Activated CD4-positive, alpha-beta T cell treated with anti-CD3 and anti-CD28 coated beads, Interleukin-2, amount 10 ng/mL, durations not matched to agents 7 days and 5 days (primary cell): ENCODE results near the gene TAF12. TPM values are rescaled to one million over a fixed set of nuclear protein-coding genes. Genes with fewer than 3 reads are reported as not detected.
"Not testable (repeated sequence)": the region's sequence is repeated elsewhere in the genome, so short reads cannot be mapped to it uniquely, and the experiment has no call there.

ENCODE experiments used
- CTCF ChIA-PET: fragments of 350-600 bp; sonication (Branson Sonifier 250); formaldehyde crosslinking; loops from one replicate; lab custom pipeline; 2021; ENCODE audit warnings: antibody characterized with exemption; lab: Charles Lee
- POLR2A ChIA-PET: fragments of 350-600 bp; sonication (Branson Sonifier 250); formaldehyde crosslinking; loops from one replicate; lab custom pipeline; 2021; ENCODE audit warnings: antibody characterized with exemption; lab: Charles Lee
- DNase-seq: peaks from one replicate; pipeline ENCODE4 v3.0.0-alpha.2; 2020
- H3K27ac Mint-ChIP-seq: one replicate; pipeline ENCODE4 v1.8.0; 2021; ENCODE audit warnings: mild to moderate bottlenecking, moderate library complexity, mixed read lengths
- H3K27me3 Mint-ChIP-seq: one replicate; pipeline ENCODE4 v1.8.0; 2021; ENCODE audit warnings: mixed read lengths
- H3K36me3 Mint-ChIP-seq: one replicate; pipeline ENCODE4 v1.8.0; 2021; ENCODE audit warnings: low read depth, mixed read lengths
- H3K4me1 Mint-ChIP-seq: one replicate; pipeline ENCODE4 v1.8.0; 2021; ENCODE audit warnings: mixed read lengths
- H3K4me3 Mint-ChIP-seq: one replicate; pipeline ENCODE4 v1.8.0; 2021; ENCODE audit warnings: mild to moderate bottlenecking, moderate library complexity, mixed read lengths
- H3K9me3 Mint-ChIP-seq: one replicate; pipeline ENCODE4 v1.8.0; 2021; ENCODE audit warnings: mixed read lengths
- total RNA-seq, 2 experiments: library from RNA; stranded (reverse); gene quantifications; one replicate each; pipeline ENCODE4 v1.2.3, GENCODE V29; 2021

The TAF12 gene
- total RNA-seq, 2 experiments from 2014 or later = 31.0 to 40.4 TPM

DNA sequence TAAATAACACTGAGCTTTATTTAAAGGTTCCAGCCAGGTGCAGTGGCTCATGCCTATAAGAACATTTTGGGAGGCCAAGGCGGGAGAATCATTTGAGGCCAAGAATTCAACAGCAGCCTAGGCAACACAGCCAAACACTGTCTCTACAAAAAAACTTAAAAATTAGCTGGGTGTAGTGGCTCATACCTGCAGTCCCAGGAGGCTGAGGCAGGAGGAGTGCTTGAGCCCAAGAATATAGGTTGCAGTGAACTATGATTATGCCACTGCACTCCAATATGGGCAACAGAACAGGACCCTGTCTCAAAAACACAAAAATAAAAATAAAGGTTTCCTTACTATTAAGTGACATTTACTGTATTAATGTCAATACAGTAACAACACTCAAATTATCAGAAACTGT, 2.1 kb downstream of the TAF12 start:
- Mint-ChIP-seq H3K9me3 (no peaks in the 10 kb centered on the region), H3K4me1 (peaks cover 33% of the 10 kb centered on the region), H3K36me3 (peaks cover 8% of the 10 kb centered on the region), H3K27me3 (no peaks in the 10 kb centered on the region), H3K27ac (peak overlapping the region; percentile 98), H3K4me3 (peak overlapping the region; percentile 93)
- CTCF ChIA-PET = interaction anchor here (0.9 to 4.1 kb wide), 3 partner anchors 9 to 95 kb away, joined by 3 to 24 read pairs (median 3); partner anchors contain the start of gene YTHDF2
- DNase-seq = peak; percentile 57
- POLR2A ChIA-PET = interaction anchor here (1.2 kb wide), 1 partner anchor 61 kb away, joined by 4 read pairs; no protein-coding TSS in a partner anchor

- CTCF ChIA-PET = interaction anchor here (0.6 to 1.3 kb wide), 2 partner anchors 10 to 123 kb away, joined by 3 to 4 read pairs; partner anchors contain the start of gene TAF12
- no peak for DNase-seq
- peaks cover 7% of the 10 kb centered on the region for H3K4me1 Mint-ChIP-seq
- H3K27me3 Mint-ChIP-seq = no peaks in the 10 kb centered on the region
- H3K36me3 Mint-ChIP-seq = peaks cover 4% of the 10 kb centered on the region
- H3K27ac Mint-ChIP-seq = peak overlapping the region; percentile 22
- POLR2A ChIA-PET = interaction anchor here (0.6 kb wide), 1 partner anchor 18 kb away, joined by 3 read pairs; no protein-coding TSS in a partner anchor
- no peaks in the 10 kb centered on the region for H3K9me3 Mint-ChIP-seq
- H3K4me3 Mint-ChIP-seq = no peak overlapping the region
Measured at GRCh38 chr1:28632560-28632959, 10.3 kb downstream of the TAF12 start.

GRCh38 chr1:28631713-28632112, 11.2 kb downstream of the TAF12 start:
- Mint-ChIP-seq H3K27ac (no peak overlapping the region), H3K9me3 (no peaks in the 10 kb centered on the region), H3K36me3 (peaks cover 4% of the 10 kb centered on the region), H3K4me3 (no peak overlapping the region), H3K4me1 (peaks cover 7% of the 10 kb centered on the region), H3K27me3 (no peaks in the 10 kb centered on the region)
- DNase-seq = no peak
- CTCF ChIA-PET = interaction anchor here (0.6 to 1.1 kb wide), 5 partner anchors 8 to 564 kb away, joined by 3 read pairs; no protein-coding TSS in a partner anchor
- POLR2A ChIA-PET = no interaction called here

DNA sequence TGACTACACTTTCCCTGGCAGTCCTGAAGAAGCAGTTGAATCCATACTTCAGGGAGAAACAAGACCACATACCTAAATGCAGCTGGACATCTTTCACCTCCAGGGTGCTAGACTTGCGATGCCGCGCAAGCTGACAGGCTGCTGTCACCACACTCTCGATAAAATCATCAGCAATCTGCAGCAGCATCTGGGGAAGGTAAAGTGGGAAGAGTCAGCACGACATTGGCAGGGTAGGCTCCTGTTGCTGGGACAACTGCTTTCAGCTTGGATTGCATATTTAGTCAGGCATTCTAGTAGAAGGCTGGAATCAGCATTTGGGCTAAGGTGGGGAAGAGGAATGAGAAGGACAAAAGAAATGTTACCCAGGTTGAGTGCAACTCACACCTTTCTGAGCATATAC, 29.7 kb downstream of the TAF12 start:
- H3K36me3 Mint-ChIP-seq = peaks cover 29% of the 10 kb centered on the region
- no peak overlapping the region for H3K4me3 Mint-ChIP-seq
- no peak for DNase-seq
- no peaks in the 10 kb centered on the region for H3K9me3 Mint-ChIP-seq
- H3K4me1 Mint-ChIP-seq = no peaks in the 10 kb centered on the region
- CTCF ChIA-PET = interaction anchor here (0.6 kb wide), 1 partner anchor 17 kb away, joined by 5 read pairs; no protein-coding TSS in a partner anchor
- POLR2A ChIA-PET = no interaction called here
- no peak overlapping the region for H3K27ac Mint-ChIP-seq
- no peaks in the 10 kb centered on the region for H3K27me3 Mint-ChIP-seq

DNA sequence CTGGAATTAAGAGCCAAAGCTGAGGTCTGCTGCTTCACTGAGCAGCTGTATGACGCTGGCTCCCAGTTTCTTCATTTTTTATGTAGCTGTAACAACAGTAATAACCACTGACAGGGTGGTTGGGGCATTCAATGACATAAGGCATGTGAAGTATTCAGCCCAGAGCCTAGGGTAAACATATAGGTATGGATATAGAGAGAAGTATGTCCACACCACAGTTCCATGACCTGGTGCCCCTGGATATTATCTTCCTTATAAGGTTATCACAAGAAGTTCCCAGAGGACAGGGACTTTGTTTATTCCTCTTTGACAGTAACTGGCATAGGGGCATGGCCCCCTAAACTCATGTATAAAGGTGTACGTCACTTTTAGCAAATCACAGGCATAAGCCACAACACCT, 36.1 kb downstream of the TAF12 start:
- POLR2A ChIA-PET = no interaction called here
- DNase-seq = no peak
- Mint-ChIP-seq H3K36me3 (peaks cover 16% of the 10 kb centered on the region), H3K4me1 (peaks cover 7% of the 10 kb centered on the region), H3K27ac (no peak overlapping the region), H3K9me3 (no peaks in the 10 kb centered on the region), H3K4me3 (no peak overlapping the region), H3K27me3 (no peaks in the 10 kb centered on the region)
- CTCF ChIA-PET = interaction anchor here (1.3 kb wide), 1 partner anchor 8 kb away, joined by 4 read pairs; no protein-coding TSS in a partner anchor

- peaks cover 8% of the 10 kb centered on the region for H3K36me3 Mint-ChIP-seq
- DNase-seq = no peak
- no peak overlapping the region for H3K4me3 Mint-ChIP-seq
- H3K27me3 Mint-ChIP-seq = no peaks in the 10 kb centered on the region
- ChIA-PET POLR2A (no interaction called here), CTCF (interaction anchor here (0.7 to 1.1 kb wide), 2 partner anchors 12 to 24 kb away, joined by 3 to 4 read pairs; no protein-coding TSS in a partner anchor)
- no peaks in the 10 kb centered on the region for H3K9me3 Mint-ChIP-seq
- no peak overlapping the region for H3K27ac Mint-ChIP-seq
- H3K4me1 Mint-ChIP-seq = peaks cover 10% of the 10 kb centered on the region
Measured at GRCh38 chr1:28604962-28605361, 37.9 kb downstream of the TAF12 start.

- Mint-ChIP-seq H3K27ac (no peak overlapping the region), H3K27me3 (no peaks in the 10 kb centered on the region), H3K36me3 (peaks cover 4% of the 10 kb centered on the region), H3K9me3 (no peaks in the 10 kb centered on the region), H3K4me1 (peaks cover 10% of the 10 kb centered on the region), H3K4me3 (no peak overlapping the region)
- ChIA-PET POLR2A (no interaction called here), CTCF (interaction anchor here (0.6 to 1.1 kb wide), 4 partner anchors 23 to 216 kb away, joined by 3 read pairs; no protein-coding TSS in a partner anchor)
- no peak for DNase-seq
Measured at GRCh38 chr1:28604411-28604810, 38.5 kb downstream of the TAF12 start.

- no peak overlapping the region for H3K27ac Mint-ChIP-seq
- ChIA-PET POLR2A (no interaction called here), CTCF (interaction anchor here (0.6 to 2.1 kb wide), 12 partner anchors 9 to 1578 kb away, joined by 3 to 9 read pairs (median 4); partner anchors contain the start of genes TRNAU1AP and YTHDF2)
- peaks cover 4% of the 10 kb centered on the region for H3K36me3 Mint-ChIP-seq
- H3K9me3 Mint-ChIP-seq = no peaks in the 10 kb centered on the region
- no peak overlapping the region for H3K4me3 Mint-ChIP-seq
- no peaks in the 10 kb centered on the region for H3K27me3 Mint-ChIP-seq
- peak; percentile 45 for DNase-seq
- H3K4me1 Mint-ChIP-seq = peaks cover 17% of the 10 kb centered on the region
Measured at GRCh38 chr1:28602536-28603439, 40.1 kb downstream of the TAF12 start.

DNA sequence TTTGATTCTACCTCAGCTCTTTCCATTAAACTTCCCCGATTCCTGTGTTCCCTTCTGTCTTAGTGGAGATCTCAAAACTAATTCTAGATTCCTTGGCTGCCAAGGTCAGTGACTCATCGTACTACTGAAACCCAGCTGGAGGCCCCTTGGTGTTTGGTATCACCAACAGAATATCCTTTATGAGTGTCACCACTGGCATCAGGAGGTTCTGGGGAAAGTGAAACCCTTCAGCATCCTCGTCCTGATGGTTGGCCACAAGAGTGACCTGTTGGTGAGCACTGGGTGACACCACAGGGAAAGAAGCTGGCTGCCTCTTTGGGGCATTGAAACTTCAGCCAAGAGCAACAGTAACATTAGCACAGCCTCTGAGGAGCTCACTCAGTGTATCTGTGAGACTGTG, 41.2 kb downstream of the TAF12 start:
- ChIA-PET CTCF (interaction anchor here (0.9 to 2.1 kb wide), 7 partner anchors 9 to 242 kb away, joined by 3 to 9 read pairs (median 5); partner anchors contain the start of gene YTHDF2), POLR2A (no interaction called here)
- peaks cover 17% of the 10 kb centered on the region for H3K4me1 Mint-ChIP-seq
- H3K4me3 Mint-ChIP-seq = no peak overlapping the region
- H3K27ac Mint-ChIP-seq = no peak overlapping the region
- DNase-seq = no peak
- peaks cover 4% of the 10 kb centered on the region for H3K36me3 Mint-ChIP-seq
- H3K27me3 Mint-ChIP-seq = no peaks in the 10 kb centered on the region
- no peaks in the 10 kb centered on the region for H3K9me3 Mint-ChIP-seq

DNA sequence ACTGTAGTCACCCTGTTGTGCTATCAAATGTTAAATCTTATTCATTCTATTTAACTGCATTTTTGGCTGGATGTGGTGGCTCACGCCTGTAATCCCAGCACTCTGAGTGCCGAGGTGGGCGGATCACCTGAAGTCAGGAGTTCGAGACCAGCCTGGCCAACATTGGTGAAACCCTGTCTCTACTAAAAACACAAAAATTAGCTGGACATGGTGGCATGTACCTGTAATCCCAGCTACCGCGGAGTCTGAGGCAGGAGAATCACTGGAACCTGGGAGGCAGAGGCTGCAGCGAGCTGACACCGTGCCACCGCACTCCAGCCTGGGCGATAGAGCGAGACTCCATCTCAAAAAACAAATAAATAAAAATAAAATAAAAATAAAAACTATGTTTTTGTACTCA, 46.6 kb downstream of the TAF12 start:
- DNase-seq, H3K27me3 Mint-ChIP-seq, H3K9me3 Mint-ChIP-seq, H3K4me3 Mint-ChIP-seq, POLR2A ChIA-PET, H3K36me3 Mint-ChIP-seq, H3K27ac Mint-ChIP-seq: not testable (repeated sequence)
- H3K4me1 Mint-ChIP-seq = peaks cover 14% of the 10 kb centered on the region
- CTCF ChIA-PET = interaction anchor here (0.6 kb wide), 3 partner anchors 13 to 507 kb away, joined by 3 to 6 read pairs (median 5); no protein-coding TSS in a partner anchor

DNA sequence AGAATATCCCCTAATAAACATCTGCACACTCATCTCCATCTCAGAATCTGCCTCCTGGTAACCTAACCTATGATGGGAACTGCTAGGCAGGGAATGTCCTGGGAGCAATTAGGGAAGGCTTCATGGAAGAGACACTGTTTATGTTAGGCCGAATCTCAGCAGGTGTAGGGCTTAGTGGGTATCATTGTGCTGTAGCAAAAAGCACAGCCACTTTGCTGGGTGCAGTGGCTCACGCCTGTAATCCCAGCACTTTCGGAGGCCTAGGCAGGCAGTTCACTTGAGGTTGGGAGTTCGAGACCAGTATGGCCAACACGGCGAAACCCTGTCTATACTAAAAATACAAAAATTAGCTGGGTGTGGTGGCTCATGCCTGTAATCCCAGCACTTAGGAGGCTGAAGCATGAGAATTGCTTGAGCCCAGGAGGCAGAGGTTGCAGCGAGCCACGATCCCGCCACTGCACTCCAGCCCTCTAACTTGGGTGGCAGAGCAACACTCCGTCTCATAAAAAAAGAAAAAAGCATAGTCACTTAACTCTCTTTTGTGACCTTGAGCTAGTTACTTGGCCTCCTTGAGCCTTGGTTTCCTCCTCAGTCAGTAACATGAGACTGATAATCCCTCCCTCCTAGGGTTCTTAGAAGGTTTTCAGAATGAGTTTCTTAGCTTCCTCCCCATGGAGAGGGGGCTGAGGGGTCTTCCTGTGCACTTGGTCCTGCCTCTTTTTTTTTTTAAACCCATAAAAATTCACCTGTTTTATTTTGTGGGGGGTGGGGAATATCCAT, 47.3 kb downstream of the TAF12 start:
- CTCF ChIA-PET = interaction anchor here (0.6 kb wide), 1 partner anchor 13 kb away, joined by 3 read pairs; no protein-coding TSS in a partner anchor
- peaks cover 2% of the 10 kb centered on the region for H3K36me3 Mint-ChIP-seq
- no peak overlapping the region for H3K4me3 Mint-ChIP-seq
- H3K27ac Mint-ChIP-seq = no peak overlapping the region
- H3K27me3 Mint-ChIP-seq = peaks cover 6% of the 10 kb centered on the region
- peaks cover 14% of the 10 kb centered on the region for H3K4me1 Mint-ChIP-seq
- POLR2A ChIA-PET = no interaction called here
- no peaks in the 10 kb centered on the region for H3K9me3 Mint-ChIP-seq
- DNase-seq = no peak
